Ishikawa (cell line): ENCODE measurements around the gene NELL1.

ENCODE experiments used
- CEBPB ChIP-seq: IDR thresholded peaks from 2 replicates; pipeline ENCODE4 v1.6.1; 2012
- CREB1 ChIP-seq: IDR thresholded peaks from 2 replicates; pipeline ENCODE4 v1.6.1; 2012; ENCODE audit warnings: low read depth
- EP300 ChIP-seq: IDR thresholded peaks from 2 replicates; pipeline ENCODE4 v1.6.1; 2012; ENCODE audit warnings: borderline replicate concordance
- RAD21 ChIP-seq: IDR thresholded peaks from 2 replicates; pipeline ENCODE4 v1.6.1; 2012; ENCODE audit warnings: low read depth
- TAF1 ChIP-seq: IDR thresholded peaks from 2 replicates; pipeline ENCODE4 v1.6.1; 2012; ENCODE audit warnings: low read depth, mild to moderate bottlenecking
- TEAD4 ChIP-seq: IDR thresholded peaks from 2 replicates; pipeline ENCODE4 v1.6.1; 2012
- YY1 ChIP-seq: IDR thresholded peaks from 2 replicates; pipeline ENCODE4 v1.6.1; 2012; ENCODE audit warnings: low read depth
- TF ChIP-seq, protein P1 (sequence below): IDR thresholded peaks from 2 replicates; pipeline ENCODE4 v1.6.1; 2012; ENCODE audit warnings: low read depth, mild to moderate bottlenecking
- TF ChIP-seq, protein P2 (sequence below): IDR thresholded peaks from 2 replicates; pipeline ENCODE4 v1.6.1; 2012
- TF ChIP-seq, protein P3 (sequence below): IDR thresholded peaks from 2 replicates; pipeline ENCODE4 v1.6.1; 2012

DNA sequence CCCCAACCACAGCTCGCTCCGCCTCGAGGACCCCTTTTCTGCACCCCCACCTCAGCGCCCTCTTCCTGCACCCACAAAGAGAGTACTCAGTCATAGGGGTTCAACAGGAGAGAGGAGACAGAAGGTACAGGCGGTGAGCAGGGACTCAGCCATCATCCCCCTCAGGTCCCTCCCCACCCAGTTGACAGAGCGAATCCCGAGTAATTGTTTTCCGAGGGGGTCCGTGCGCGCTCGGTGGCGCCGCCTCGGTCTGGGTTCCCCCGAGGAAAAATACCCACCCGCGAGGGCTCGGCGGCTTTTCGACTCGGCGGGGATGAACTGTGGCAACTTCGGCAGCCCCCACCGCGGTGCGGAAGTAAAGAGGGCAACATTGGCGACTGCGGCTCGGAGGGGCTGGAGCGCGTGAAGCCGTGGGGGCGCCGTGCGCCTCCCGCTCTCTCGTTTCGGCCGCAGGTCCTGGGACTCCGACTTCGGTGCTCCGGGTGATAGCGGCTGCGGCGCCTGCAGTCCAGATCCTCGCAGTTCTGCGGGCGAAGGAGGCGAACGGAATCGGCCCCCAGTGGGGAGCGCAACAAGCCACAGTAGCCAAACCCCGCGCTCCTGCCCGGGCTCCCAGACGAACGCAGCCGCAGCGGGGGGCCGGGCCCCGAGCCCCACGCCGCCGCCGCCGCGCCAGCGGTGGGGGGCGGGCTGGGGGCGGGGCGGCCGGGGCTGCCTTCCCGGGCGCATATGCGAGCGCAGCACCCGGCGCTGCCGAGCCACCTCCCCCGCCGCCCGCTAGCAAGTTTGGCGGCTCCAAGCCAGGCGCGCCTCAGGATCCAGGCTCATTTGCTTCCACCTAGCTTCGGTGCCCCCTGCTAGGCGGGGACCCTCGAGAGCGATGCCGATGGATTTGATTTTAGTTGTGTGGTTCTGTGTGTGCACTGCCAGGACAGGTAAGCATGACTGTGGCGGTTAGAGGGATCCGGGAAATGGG lies at the start of gene NELL1:
- TF ChIP-seq, protein P1, sequence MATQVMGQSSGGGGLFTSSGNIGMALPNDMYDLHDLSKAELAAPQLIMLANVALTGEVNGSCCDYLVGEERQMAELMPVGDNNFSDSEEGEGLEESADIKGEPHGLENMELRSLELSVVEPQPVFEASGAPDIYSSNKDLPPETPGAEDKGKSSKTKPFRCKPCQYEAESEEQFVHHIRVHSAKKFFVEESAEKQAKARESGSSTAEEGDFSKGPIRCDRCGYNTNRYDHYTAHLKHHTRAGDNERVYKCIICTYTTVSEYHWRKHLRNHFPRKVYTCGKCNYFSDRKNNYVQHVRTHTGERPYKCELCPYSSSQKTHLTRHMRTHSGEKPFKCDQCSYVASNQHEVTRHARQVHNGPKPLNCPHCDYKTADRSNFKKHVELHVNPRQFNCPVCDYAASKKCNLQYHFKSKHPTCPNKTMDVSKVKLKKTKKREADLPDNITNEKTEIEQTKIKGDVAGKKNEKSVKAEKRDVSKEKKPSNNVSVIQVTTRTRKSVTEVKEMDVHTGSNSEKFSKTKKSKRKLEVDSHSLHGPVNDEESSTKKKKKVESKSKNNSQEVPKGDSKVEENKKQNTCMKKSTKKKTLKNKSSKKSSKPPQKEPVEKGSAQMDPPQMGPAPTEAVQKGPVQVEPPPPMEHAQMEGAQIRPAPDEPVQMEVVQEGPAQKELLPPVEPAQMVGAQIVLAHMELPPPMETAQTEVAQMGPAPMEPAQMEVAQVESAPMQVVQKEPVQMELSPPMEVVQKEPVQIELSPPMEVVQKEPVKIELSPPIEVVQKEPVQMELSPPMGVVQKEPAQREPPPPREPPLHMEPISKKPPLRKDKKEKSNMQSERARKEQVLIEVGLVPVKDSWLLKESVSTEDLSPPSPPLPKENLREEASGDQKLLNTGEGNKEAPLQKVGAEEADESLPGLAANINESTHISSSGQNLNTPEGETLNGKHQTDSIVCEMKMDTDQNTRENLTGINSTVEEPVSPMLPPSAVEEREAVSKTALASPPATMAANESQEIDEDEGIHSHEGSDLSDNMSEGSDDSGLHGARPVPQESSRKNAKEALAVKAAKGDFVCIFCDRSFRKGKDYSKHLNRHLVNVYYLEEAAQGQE: no peak
- TF ChIP-seq CREB1 (no peak), RAD21 (no peak), EP300 (no peak), CEBPB (no peak), TAF1 (no peak), YY1 (no peak), TEAD4 (no peak)
- TF ChIP-seq, protein P2, sequence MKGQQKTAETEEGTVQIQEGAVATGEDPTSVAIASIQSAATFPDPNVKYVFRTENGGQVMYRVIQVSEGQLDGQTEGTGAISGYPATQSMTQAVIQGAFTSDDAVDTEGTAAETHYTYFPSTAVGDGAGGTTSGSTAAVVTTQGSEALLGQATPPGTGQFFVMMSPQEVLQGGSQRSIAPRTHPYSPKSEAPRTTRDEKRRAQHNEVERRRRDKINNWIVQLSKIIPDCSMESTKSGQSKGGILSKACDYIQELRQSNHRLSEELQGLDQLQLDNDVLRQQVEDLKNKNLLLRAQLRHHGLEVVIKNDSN: no peak
- TF ChIP-seq, protein P3, sequence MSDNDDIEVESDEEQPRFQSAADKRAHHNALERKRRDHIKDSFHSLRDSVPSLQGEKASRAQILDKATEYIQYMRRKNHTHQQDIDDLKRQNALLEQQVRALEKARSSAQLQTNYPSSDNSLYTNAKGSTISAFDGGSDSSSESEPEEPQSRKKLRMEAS: no peak
